Fibroblast of skin of scalp (primary cell): ENCODE measurements around the gene TMEM207. TPM values are rescaled to one million over a fixed set of nuclear protein-coding genes. Genes with fewer than 3 reads are reported as not detected.
A peak's percentile ranks its signal among the peaks of the same experiment; 100 is the strongest.
"Not testable (repeated sequence)": the region's sequence is repeated elsewhere in the genome, so short reads cannot be mapped to it uniquely, and the experiment has no call there.

Experiments
- DNase-seq: peaks from one replicate; pipeline ENCODE4 v3.0.0-alpha.2; 2013
- polyA plus RNA-seq, 2 experiments: library from polyadenylated mRNA; unstranded; fragments of 120-200 nt; gene quantifications; one replicate each; pipeline ENCODE4 v1.2.1, GENCODE V29; 2013; ENCODE audit not compliant: insufficient read length in 2 of 2

TMEM207 gene
- polyA plus RNA-seq (2013, experiment 1 of 2; ENCODE audit: insufficient read length): not detected
- polyA plus RNA-seq (2013, experiment 2 of 2; ENCODE audit: insufficient read length): not detected

GRCh38 chr3:190449801-190450200, at the start of gene TMEM207:
TSS of gene TMEM207 (minus strand) at chr3:190449901. CDS start at chr3:190449809, 92 bp downstream.
- no peak for DNase-seq

- DNase-seq: no peak
These were observed 49.4 kb upstream of the TMEM207 start for GRCh38 chr3:190499122-190499521.

DNA sequence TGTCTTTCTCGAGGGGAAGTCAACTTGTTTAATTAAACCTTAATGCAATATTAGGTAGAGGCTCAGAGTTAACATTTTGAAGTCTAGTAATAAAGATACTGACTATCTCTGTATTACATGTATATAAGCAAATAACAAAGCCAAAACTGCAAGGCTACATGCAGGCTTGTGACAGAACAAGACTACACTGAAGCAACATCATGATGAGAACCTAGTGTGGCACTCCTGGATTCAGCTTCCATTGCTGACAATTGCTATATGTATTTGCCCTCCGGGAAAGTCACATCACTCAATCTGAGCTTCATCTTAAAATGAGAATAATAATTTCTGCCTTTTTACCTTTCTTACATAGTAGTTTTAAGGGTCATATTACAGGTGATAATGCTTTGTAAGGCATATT, 48.6 kb upstream of the TMEM207 start:
- DNase-seq: no peak

- no peak for DNase-seq
These were observed 48.1 kb upstream of the TMEM207 start for GRCh38 chr3:190497811-190498210.

GRCh38 chr3:190496859-190497258, 47.2 kb upstream of the TMEM207 start:
- no peak for DNase-seq

DNA sequence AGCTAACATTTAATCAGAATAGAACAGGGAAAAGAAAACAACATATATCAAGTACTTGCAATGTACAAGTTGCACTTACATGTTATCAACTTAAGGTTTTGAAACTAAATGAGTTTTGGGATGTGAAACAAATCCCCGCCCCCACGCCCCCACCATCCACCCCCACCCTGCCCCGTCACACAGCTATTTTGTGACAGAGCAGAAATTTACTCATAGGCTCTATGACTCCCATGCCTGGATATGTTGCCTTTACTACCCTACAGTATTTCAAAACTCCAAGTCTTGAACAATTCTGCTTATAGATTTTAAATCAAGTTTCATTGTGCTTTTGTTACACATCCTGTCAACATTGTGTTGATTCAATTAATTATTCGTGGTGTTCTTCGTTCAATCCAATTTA, 46.1 kb upstream of the TMEM207 start:
- no peak for DNase-seq

DNA sequence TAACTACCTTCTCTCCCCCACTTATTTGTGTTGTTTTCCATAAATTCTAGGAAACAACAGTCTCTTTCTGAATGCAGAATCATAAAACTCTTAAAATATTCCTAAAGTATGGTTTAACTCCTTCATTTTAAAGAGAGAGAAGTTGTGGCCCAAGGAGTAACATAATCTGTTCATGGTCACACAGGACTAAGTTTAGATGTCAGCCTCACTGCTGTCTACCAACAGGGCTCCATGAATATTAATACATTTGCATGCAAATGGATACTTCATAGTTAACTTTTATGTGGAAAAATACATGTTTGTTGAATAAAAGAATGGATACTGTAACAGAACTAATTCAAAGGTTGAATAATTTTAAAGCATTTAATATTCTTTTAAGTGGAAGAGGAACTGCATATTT, 45.7 kb upstream of the TMEM207 start:
- no peak for DNase-seq

DNA sequence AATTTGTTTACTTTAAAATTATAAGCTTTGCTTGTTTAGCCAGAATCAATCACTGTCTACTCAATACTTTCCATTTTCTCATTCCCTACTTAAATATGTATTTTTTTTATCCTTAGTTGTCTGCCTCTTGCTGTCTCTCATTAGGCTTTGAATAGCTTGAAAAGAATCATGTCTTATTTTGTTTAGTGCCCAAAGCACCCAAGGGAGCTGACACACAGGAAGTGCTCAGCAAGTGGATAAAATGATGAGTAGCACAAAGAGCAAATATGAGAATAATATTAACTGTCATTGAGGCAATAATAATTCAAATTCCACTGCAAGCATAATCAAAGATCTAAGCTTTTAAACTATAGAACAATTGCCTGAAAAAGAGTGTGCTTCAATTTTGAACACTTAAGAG, 45.2 kb upstream of the TMEM207 start:
- no peak for DNase-seq

DNA sequence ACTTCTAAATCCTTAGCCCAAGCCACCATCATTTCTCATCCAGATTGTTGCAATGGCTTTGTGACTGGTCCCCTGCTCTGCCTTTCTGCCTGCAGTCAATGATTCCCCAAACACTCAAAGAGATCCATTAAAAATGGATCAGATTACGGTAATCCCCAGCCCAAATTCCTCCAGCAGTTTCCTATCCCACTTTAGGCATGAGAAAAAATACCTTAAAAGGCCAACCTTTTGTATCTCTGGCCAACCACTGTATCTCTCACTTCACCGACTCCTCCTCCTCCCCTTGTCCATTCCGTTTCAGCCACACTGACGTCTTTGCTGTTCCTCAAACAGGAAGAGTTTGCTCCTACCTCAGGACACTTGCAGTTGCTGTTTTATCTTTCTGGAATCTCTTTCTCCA, 43.3 kb upstream of the TMEM207 start:
- no peak for DNase-seq

DNA sequence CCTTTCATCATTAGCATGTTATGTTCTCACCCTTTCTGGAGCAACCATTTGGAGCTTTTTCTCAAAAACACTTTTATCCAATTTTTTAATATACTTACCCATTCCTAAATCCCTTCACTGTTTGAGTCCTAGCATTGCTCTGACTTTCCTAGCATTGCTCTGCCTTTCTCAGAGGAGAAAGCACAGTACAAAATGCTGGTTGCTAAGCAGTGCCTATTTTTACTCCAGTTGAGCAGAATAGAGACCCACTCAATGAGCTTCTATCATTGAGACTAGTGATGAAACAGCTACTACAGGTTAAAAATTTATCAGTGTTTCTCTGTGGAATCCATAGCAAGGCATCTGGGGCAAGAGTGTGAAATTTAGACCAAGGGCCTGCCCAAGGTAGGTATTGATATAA, 42.4 kb upstream of the TMEM207 start:
- no peak for DNase-seq

DNA sequence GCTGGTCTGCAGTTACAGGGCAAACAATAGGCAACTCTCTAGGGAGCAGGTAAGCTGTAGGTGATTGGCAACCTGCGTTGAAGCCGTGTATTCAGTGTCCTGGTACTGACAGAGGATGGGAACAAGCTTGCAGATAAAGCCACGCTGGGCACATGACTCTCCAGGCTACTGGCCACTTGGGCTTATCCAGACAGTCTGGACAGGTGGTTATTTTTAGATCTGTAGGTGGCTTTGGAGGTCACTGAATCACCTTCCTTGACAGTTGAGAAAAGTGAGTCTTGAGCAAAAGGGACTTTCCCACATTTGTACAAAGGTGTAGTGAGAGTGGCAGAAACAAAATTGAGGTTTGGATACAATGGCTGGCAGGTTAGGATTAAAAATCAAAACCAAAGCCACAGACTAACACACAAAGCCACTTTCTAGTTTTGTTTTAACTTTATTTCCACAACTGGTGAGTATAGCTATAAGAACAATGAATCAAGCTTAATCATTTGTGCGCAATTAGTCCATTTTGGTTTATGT, 41.9 kb upstream of the TMEM207 start:
- DNase-seq: no peak

GRCh38 chr3:190486908-190487607, 37.4 kb upstream of the TMEM207 start:
- DNase-seq: no peak

DNA sequence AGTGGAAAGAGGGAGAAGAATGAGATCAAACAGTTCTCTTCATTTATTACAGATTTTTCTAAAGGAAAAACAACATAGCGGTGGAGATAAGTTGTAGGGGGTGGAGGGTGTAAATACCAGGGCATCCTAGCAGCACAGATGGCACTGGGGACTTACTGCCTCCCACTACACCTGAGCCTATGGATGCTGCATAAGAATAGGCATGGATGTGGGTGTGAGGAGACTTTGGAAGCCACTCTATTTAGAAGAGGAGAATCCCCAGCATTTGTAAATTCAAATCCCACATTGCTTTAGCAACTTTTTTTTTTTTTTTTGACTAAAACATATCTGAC, 36.8 kb upstream of the TMEM207 start:
- no peak for DNase-seq

DNA sequence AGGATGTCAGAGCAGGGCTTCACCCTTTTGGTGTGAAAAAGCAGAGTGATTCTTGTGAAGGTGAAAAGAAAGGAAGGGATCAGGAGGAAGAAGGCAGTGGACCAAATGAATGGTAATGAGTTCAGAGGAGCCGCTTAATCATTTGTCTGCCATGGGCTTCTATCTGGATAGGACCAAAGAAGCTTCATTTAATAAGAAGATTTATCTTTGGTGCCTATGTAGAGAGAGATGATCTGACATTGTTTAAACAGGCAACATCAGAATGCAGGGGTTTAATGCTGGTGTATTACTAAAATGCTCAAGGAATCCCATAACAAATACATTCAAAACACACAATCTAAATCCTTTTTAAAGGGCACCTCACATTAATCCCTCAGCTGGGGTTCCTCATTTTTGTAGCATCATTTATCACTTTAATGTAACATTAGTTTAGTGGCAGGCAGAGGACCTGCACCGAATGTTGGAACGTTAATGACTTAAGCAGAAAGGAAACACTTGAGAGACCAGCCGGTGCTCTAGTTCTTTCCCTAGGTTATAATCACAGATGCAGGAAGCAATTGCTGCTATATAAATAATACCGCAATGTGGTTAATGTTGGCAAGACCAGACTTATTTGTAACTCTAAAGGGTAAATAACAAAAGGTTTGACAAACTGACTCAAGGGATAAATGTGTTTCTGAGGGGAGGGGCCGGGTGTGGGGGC, 36.3 kb upstream of the TMEM207 start:
- no peak for DNase-seq

- DNase-seq: no peak
These were observed 32.1 kb upstream of the TMEM207 start for GRCh38 chr3:190481779-190482178.

DNA sequence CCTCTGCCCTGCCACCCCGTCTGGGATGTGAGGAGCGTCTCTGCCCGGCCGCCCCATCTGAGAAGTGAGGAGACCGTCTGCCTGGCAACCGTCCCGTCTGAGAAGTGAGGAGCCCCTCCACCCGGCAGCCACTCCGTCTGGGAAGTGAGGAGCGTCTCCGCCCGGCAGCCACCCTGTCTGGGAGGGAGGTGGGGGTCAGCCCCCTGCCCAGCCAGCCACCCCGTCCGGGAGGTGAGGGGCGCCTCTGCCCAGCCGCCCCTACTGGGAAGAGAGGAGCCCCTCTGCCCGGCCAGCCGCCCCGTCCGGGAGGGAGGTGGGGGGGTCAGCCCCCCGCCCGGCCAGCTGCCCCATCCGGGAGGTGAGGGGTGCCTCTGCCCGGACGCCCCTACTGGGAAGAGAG, 23.6 kb upstream of the TMEM207 start:
- not testable (repeated sequence) for DNase-seq

DNA sequence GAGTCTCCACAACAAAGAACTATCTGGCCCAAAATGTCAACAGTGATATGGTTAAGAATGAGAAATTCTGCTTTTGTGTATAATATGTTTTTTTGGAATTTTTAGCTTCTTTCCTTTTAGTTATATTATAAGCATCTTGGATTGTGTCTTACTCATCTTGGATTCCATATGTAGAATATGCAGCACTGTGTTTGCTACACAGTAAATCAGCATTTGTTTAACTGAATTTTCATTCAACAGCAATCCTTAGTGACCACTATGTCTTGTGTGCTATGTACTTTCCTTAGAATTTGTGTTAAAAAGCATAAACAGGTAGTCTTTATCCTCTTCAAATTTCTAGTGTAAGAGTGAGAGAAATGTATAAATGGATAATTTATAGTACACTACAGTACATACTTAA, 18.2 kb upstream of the TMEM207 start:
- DNase-seq: no peak

GRCh38 chr3:190458040-190458439, 8.3 kb upstream of the TMEM207 start:
- peak; percentile 51 for DNase-seq

GRCh38 chr3:190456770-190457169, 7.1 kb upstream of the TMEM207 start:
- no peak for DNase-seq

DNA sequence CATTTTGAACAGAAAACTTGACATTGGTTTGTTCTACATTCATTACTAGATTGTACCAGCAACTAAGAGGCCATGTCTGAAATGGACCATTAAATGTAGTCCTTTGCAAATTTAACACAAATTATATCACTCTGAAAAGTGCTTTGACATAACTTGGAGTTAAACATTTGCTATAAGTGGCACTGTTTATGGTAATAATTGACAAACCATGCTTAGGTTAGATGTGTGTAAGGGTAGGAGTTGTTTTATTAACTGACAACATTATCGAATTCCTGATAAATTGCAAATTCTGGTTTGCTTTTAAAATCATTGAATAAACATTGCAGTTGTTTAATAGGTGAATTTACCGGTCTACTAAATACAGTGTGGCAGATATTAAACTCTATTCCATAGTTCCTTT, 6.1 kb upstream of the TMEM207 start:
- DNase-seq: no peak

GRCh38 chr3:190448256-190448655, 1.4 kb downstream of the TMEM207 start:
- no peak for DNase-seq

DNA sequence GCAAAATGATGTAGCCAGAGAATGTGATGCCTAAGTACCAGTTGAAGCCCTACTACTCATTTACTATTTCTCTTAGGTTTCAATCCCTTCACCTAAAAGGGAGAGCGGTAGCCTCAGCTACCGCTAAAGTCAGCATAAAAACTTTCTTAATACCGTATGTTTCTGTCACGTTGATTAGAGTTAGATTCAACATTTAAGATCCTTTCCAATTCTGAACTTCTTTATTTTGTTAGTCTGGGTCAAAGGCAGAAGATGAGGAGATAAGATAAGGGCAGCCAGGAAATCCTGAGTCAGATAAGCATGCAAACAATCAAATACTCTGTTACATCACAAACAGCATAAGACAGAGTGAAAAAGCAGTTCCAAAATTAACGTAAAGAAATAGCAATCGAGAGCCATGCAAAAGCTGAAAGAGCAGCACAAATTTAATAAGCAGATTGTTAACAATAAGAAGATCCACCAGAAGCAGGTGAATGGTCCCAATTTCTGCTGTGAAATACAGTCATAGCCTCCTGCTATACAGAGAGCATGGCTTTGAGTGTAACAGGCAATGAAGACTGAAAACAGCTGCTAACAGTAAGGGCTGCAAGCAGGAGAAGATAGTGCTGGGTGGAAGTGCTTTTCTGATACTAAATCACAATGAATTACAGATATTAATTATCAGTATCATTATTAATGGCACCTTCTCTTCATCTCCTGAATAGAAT, 3.0 kb downstream of the TMEM207 start:
- DNase-seq: no peak

GRCh38 chr3:190444576-190445145, 5.0 kb downstream of the TMEM207 start:
- peak; percentile 34 for DNase-seq
